Panc1 (cell line): ENCODE data around the gene HK2. TPM values are rescaled to one million over a fixed set of nuclear protein-coding genes. Genes with fewer than 3 reads are reported as not detected.

ENCODE experiments used
- ATAC-seq: fragments of 200-7000 bp; cut with Tn5 transposase; 2 replicates; pipeline ENCODE4 v1.9.1; 2020; ENCODE audit warnings: mild to moderate bottlenecking, moderate library complexity
- BruUV-seq: library from RNA; stranded (reverse); fragments of 400-500 nt; replicated peaks from 2 replicates; lab custom pipeline; 2021; lab: Mats Ljungman, UMichigan
- CTCF ChIA-PET: fragments of 300-600 bp; sonication (Branson Sonifier 250); formaldehyde crosslinking; loops from one replicate; lab custom pipeline; 2022; ENCODE audit warnings: antibody characterized with exemption; lab: Charles Lee
- POLR2A ChIA-PET: fragments of 300-600 bp; sonication (Branson Sonifier 250); formaldehyde crosslinking; loops from one replicate; lab custom pipeline; 2022; ENCODE audit warnings: antibody characterized with exemption; lab: Charles Lee
- DNase-seq: peaks from one replicate; pipeline ENCODE4 v3.0.0-alpha.2; 2010; ENCODE audit warnings: low read depth, low spot score
- H3K27ac ChIP-seq: 2 replicates; pipeline ENCODE4 v1.5.1; 2011; ENCODE audit warnings: mild to moderate bottlenecking, low read length, inconsistent platforms
- H3K27me3 ChIP-seq: fragments of 200-500 bp; sonication (Bioruptor generic); 2 replicates; pipeline ENCODE4 v1.6.0; 2014; ENCODE audit warnings: low read length, inconsistent platforms; ENCODE audit not compliant: control insufficient read depth, insufficient read depth
- H3K36me3 ChIP-seq: fragments of 200-500 bp; sonication (Bioruptor generic); 2 replicates; pipeline ENCODE4 v1.5.1; 2014; ENCODE audit warnings: inconsistent platforms, mild to moderate bottlenecking, low read length, moderate library complexity; ENCODE audit not compliant: control insufficient read depth, insufficient read depth
- H3K4me1 ChIP-seq: 2 replicates; pipeline ENCODE4 v1.5.1; 2011; ENCODE audit warnings: inconsistent platforms, mild to moderate bottlenecking, low read length, moderate library complexity; ENCODE audit not compliant: control insufficient read depth, insufficient read depth
- H3K4me3 ChIP-seq, 2 experiments: 2 replicates each; pipeline ENCODE4 v1.5.1; 2011 to 2012; ENCODE audit warnings: low read depth in 2 of 2, low read length in 2 of 2, mild to moderate bottlenecking in 2 of 2, inconsistent platforms in 1 of 2, moderate library complexity in 1 of 2
- H3K9me3 ChIP-seq: fragments of 200-500 bp; sonication (Bioruptor generic); 2 replicates; pipeline ENCODE4 v1.5.1; 2014; ENCODE audit warnings: low read depth, mild to moderate bottlenecking, inconsistent platforms, low read length, moderate library complexity; ENCODE audit not compliant: control insufficient read depth, insufficient read depth
- POLR2AphosphoS5 ChIP-seq: IDR thresholded peaks from 2 replicates; pipeline ENCODE4 v1.6.1; 2012; ENCODE audit warnings: mild to moderate bottlenecking, low read depth, low read length, moderate library complexity
- SIN3A ChIP-seq: IDR thresholded peaks from 2 replicates; pipeline ENCODE4 v1.6.1; 2012; ENCODE audit warnings: low read depth, mild to moderate bottlenecking, low read length, moderate library complexity, borderline replicate concordance; ENCODE audit not compliant: insufficient read depth
- TCF7L2 ChIP-seq: IDR thresholded peaks from 2 replicates; pipeline ENCODE4 v1.6.1; 2011; ENCODE audit warnings: mild to moderate bottlenecking, low read depth, low read length, inconsistent platforms
- in situ Hi-C: cut with HindIII; loops from 2 replicates; pipeline ENCODE4 v1.10.0; 2016; ENCODE audit warnings: low sequenced_read_pairs, low pct_unique_long_range_greater_than_20kb
- intact Hi-C: fragments of 100-400 bp; cut with micrococcal nuclease; formaldehyde crosslinking; loops from one replicate; pipeline ENCODE4 v1.10.0; 2022; ENCODE audit not compliant: unreplicated experiment
- total RNA-seq: library from RNA; stranded (reverse); gene quantifications from one replicate; pipeline ENCODE4 v1.2.1, GENCODE V29; 2021; ENCODE audit not compliant: unreplicated experiment
- TF ChIP-seq, protein P1 (sequence below): fragments of 450-650 bp; IDR thresholded peaks from 2 replicates; pipeline ENCODE4 v1.5.1; 2017; ENCODE audit warnings: mild to moderate bottlenecking
- TF ChIP-seq, protein P2 (sequence below), 2 experiments: IDR thresholded peaks; 2 replicates each; pipeline ENCODE4 v1.6.1; 2011 to 2012; ENCODE audit warnings: low read depth in 2 of 2, control low read depth in 1 of 2, low read length in 1 of 2, mild to moderate bottlenecking in 1 of 2, moderate library complexity in 1 of 2; ENCODE audit not compliant: insufficient read depth in 1 of 2

The HK2 gene
- total RNA-seq, 1 experiment from 2014 or later: 1.7 TPM

DNA sequence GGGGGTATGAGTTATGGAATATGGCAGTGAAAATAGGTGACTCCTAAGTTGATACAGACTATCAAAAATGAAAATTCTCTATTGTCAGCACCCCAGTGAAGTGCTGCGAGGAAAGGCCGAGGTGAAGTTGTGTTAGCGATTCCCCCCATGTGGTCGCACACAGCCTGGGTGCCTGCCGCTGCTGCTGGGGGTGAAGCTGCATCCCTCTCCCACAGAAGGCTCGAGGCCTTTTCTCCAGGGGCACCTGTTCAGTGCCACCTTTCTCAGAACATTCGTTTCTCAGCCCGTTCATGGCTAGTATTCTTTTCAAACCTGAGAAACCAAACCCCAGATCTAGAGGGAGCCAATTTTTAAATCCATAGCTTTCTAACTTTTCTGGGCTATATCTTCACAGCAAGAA, 23.8 kb downstream of the HK2 start:
- no peaks in the 10 kb centered on the region; the same call in 1 of the 2 replicates for H3K4me1 ChIP-seq
- intact Hi-C loops (no loop called here), in situ Hi-C loops (no loop called here)
- no peak overlapping the region for H3K27ac ChIP-seq
- no peak for TF ChIP-seq POLR2AphosphoS5
- no peak for TF ChIP-seq TCF7L2
- TF ChIP-seq, protein P1, sequence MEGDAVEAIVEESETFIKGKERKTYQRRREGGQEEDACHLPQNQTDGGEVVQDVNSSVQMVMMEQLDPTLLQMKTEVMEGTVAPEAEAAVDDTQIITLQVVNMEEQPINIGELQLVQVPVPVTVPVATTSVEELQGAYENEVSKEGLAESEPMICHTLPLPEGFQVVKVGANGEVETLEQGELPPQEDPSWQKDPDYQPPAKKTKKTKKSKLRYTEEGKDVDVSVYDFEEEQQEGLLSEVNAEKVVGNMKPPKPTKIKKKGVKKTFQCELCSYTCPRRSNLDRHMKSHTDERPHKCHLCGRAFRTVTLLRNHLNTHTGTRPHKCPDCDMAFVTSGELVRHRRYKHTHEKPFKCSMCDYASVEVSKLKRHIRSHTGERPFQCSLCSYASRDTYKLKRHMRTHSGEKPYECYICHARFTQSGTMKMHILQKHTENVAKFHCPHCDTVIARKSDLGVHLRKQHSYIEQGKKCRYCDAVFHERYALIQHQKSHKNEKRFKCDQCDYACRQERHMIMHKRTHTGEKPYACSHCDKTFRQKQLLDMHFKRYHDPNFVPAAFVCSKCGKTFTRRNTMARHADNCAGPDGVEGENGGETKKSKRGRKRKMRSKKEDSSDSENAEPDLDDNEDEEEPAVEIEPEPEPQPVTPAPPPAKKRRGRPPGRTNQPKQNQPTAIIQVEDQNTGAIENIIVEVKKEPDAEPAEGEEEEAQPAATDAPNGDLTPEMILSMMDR: no peak
- no peak for TF ChIP-seq SIN3A
- TF ChIP-seq, protein P2, sequence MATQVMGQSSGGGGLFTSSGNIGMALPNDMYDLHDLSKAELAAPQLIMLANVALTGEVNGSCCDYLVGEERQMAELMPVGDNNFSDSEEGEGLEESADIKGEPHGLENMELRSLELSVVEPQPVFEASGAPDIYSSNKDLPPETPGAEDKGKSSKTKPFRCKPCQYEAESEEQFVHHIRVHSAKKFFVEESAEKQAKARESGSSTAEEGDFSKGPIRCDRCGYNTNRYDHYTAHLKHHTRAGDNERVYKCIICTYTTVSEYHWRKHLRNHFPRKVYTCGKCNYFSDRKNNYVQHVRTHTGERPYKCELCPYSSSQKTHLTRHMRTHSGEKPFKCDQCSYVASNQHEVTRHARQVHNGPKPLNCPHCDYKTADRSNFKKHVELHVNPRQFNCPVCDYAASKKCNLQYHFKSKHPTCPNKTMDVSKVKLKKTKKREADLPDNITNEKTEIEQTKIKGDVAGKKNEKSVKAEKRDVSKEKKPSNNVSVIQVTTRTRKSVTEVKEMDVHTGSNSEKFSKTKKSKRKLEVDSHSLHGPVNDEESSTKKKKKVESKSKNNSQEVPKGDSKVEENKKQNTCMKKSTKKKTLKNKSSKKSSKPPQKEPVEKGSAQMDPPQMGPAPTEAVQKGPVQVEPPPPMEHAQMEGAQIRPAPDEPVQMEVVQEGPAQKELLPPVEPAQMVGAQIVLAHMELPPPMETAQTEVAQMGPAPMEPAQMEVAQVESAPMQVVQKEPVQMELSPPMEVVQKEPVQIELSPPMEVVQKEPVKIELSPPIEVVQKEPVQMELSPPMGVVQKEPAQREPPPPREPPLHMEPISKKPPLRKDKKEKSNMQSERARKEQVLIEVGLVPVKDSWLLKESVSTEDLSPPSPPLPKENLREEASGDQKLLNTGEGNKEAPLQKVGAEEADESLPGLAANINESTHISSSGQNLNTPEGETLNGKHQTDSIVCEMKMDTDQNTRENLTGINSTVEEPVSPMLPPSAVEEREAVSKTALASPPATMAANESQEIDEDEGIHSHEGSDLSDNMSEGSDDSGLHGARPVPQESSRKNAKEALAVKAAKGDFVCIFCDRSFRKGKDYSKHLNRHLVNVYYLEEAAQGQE (IDR thresholded peaks at IDR 0.05; ENCODE audit: insufficient read depth in 1 of 2, low read depth in 2 of 2, low read length in 1 of 2): no peak
- no peak overlapping the region for H3K4me3 ChIP-seq
- ATAC-seq: no peak
- no peaks in the 10 kb centered on the region for H3K27me3 ChIP-seq
- DNase-seq: no peak
- no peaks in the 10 kb centered on the region for H3K9me3 ChIP-seq
- H3K36me3 ChIP-seq: no peaks in the 10 kb centered on the region
- CTCF ChIA-PET: no interaction called here
- BruUV-seq: no TSS peak
- POLR2A ChIA-PET: no interaction called here

DNA sequence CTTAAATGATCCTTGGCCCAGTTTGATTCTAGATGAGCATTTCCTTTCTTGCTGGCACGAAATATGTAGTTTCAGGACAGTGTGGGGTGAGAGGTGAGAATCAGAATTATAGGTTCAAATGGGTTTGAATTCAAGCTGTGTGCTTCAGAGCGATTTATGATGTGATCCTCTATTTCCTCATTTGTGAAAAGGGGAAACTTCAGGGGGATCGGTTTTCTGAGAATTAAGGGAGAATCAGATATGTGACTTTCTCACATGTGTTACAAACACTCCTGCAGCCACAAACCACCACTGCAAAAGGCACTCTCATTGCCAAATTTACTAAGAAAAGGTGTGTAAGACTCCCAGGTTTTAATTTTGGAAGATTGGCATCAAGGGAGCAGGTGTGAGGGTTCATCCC, 24.4 kb downstream of the HK2 start:
- DNase-seq (no peak), ATAC-seq (no peak)
- no peaks in the 10 kb centered on the region; the same call in 1 of the 2 replicates for H3K4me1 ChIP-seq
- BruUV-seq: no TSS peak
- no peaks in the 10 kb centered on the region for H3K9me3 ChIP-seq
- H3K36me3 ChIP-seq: no peaks in the 10 kb centered on the region
- TF ChIP-seq TCF7L2 (no peak), POLR2AphosphoS5 (no peak), SIN3A (no peak)
- TF ChIP-seq, protein P2 (IDR thresholded peaks at IDR 0.05; ENCODE audit: insufficient read depth in 1 of 2, low read depth in 2 of 2, low read length in 1 of 2): no peak
- TF ChIP-seq, protein P1: no peak
- H3K4me3 ChIP-seq: no peak overlapping the region
- ChIA-PET CTCF (no interaction called here), POLR2A (no interaction called here)
- in situ Hi-C loops: no loop called here
- intact Hi-C loops: no loop called here
- no peaks in the 10 kb centered on the region for H3K27me3 ChIP-seq
- H3K27ac ChIP-seq: no peak overlapping the region
